HepG2 (cell line): Measurements from ENCODE around the gene OGT. TPM values are rescaled to one million over a fixed set of nuclear protein-coding genes. Genes with fewer than 3 reads are reported as not detected.
A peak's percentile ranks its signal among the peaks of the same experiment; 100 is the strongest.
"Not testable (repeated sequence)": the region's sequence is repeated elsewhere in the genome, so short reads cannot be mapped to it uniquely, and the experiment has no call there.

ENCODE experiments used
- ATAC-seq: fragments of 200-7000 bp; cut with Tn5 transposase; 3 replicates; pipeline ENCODE4 v1.9.1; 2020; ENCODE audit warnings: mild to moderate bottlenecking, moderate library complexity
- BruUV-seq: library from RNA; stranded (reverse); fragments of 400-500 nt; replicated peaks from 2 replicates; lab custom pipeline; 2021; lab: Mats Ljungman, UMichigan
- CTCF ChIA-PET: fragments of 300-600 bp; formaldehyde crosslinking; extraction: SDS; loops from one replicate; lab custom pipeline; 2021; ENCODE audit warnings: low total read pairs, inconsistent platforms, low intra/inter-chr PET ratio; lab: Yijun Ruan, JAX
- POLR2A ChIA-PET: fragments of 350-600 bp; sonication (Branson Sonifier 250); formaldehyde crosslinking; loops from one replicate; lab custom pipeline; 2020; ENCODE audit warnings: antibody characterized with exemption, inconsistent platforms; lab: Yijun Ruan, JAX
- DNase-seq: peaks from one replicate; pipeline ENCODE4 v3.0.0-alpha.2; 2015; ENCODE audit warnings: low spot score
- FAIRE-seq: peaks from 3 replicates; lab custom pipeline; 2011; peaks lifted over from hg19 to GRCh38; lab: Jason Lieb, UNC
- H2AFZ ChIP-seq: one replicate; pipeline ENCODE4 v1.6.1; 2011; ENCODE audit warnings: low read length, inconsistent platforms
- H3K27ac ChIP-seq: fragments of 300-600 bp; 3 replicates; pipeline ENCODE4 v1.8.0; 2011; ENCODE audit warnings: mixed run types, mild to moderate bottlenecking, mixed read lengths, low read length, inconsistent platforms; ENCODE audit not compliant: insufficient read depth; ENCODE audit errors: extremely low read length
- H3K27me3 ChIP-seq, 2 experiments: fragments of 200-600 bp in 1 of 2; 2 replicates in 1 of 2; 3 replicates in 1 of 2; pipeline versions ENCODE4 v1.6.0 to v1.8.0; 2011; ENCODE audit warnings: low read length in 2 of 2, mild to moderate bottlenecking in 2 of 2, moderate library complexity in 2 of 2, inconsistent platforms in 1 of 2; ENCODE audit not compliant: insufficient read depth in 2 of 2, control insufficient read depth in 1 of 2
- H3K36me3 ChIP-seq, 2 experiments: fragments of 200-600 bp in 1 of 2; replicated peaks in 1 of 2; 2 replicates in 1 of 2; 3 replicates in 1 of 2; pipeline versions ENCODE4 v1.5.1 to v1.8.0; 2011; ENCODE audit warnings: low read length in 2 of 2, inconsistent platforms in 1 of 2; ENCODE audit not compliant: insufficient read depth in 2 of 2, control insufficient read depth in 1 of 2
- H3K4me1 ChIP-seq: 2 replicates; pipeline ENCODE4 v1.5.1; 2012; ENCODE audit warnings: low read length, inconsistent platforms; ENCODE audit not compliant: insufficient read depth
- H3K4me2 ChIP-seq: 2 replicates; pipeline ENCODE4 v1.6.0; 2011; ENCODE audit warnings: low read depth, low read length, inconsistent platforms
- H3K4me3 ChIP-seq, 3 experiments: fragments of 200-600 bp in 1 of 3; sonication (generic), shearing (Covaris generic) in 1 of 3; replicated peaks in 1 of 3; 2 replicates each; pipeline ENCODE4 v1.5.1; 2011 to 2016; ENCODE audit warnings: low read length in 3 of 3, inconsistent platforms in 2 of 3, low read depth in 2 of 3, mild to moderate bottlenecking in 2 of 3, control low read depth in 1 of 3, mixed read lengths in 1 of 3; ENCODE audit not compliant: insufficient read depth in 1 of 3
- H3K79me2 ChIP-seq: one replicate; pipeline ENCODE4 v1.6.1; 2011; ENCODE audit warnings: low read length, inconsistent platforms; ENCODE audit not compliant: insufficient read depth
- H3K9ac ChIP-seq: 2 replicates; pipeline ENCODE4 v1.6.0; 2011; ENCODE audit warnings: mild to moderate bottlenecking, low read depth, low read length, inconsistent platforms; ENCODE audit not compliant: insufficient read depth
- H3K9me3 ChIP-seq: 2 replicates; pipeline ENCODE4 v1.5.1; 2012; ENCODE audit warnings: mild to moderate bottlenecking, low read length
- H4K20me1 ChIP-seq: 2 replicates; pipeline ENCODE4 v1.6.0; 2011; ENCODE audit warnings: inconsistent platforms, mild to moderate bottlenecking, low read length, moderate library complexity; ENCODE audit not compliant: insufficient read depth
- FOXK1 ChIP-seq: sonication (generic); formaldehyde crosslinking; IDR thresholded peaks from 2 replicates; pipeline ENCODE4 v1.4.0; 2020; ENCODE audit warnings: low read depth, missing genetic modification reagents, borderline replicate concordance
- HOXA3 ChIP-seq: sonication (generic); formaldehyde crosslinking; IDR thresholded peaks from 2 replicates; pipeline ENCODE4 v1.5.0; 2020; ENCODE audit warnings: missing genetic modification reagents
- HOXA9 ChIP-seq: sonication (generic); formaldehyde crosslinking; IDR thresholded peaks from 2 replicates; pipeline ENCODE4 v1.8.1; 2022; ENCODE audit warnings: missing genetic modification reagents, mild to moderate bottlenecking, moderate library complexity, borderline replicate concordance
- KLF6 ChIP-seq: IDR thresholded peaks from 2 replicates; pipeline ENCODE4 v1.8.0; 2016; ENCODE audit warnings: missing biosample characterization, missing genetic modification reagents
- MAFF ChIP-seq: IDR thresholded peaks from 2 replicates; pipeline ENCODE4 v1.6.1; 2011; ENCODE audit warnings: low read depth, low read length, improper control_type of control experiment
- NFYC ChIP-seq: IDR thresholded peaks from 2 replicates; pipeline ENCODE4 v1.6.1; 2016; ENCODE audit warnings: missing genetic modification reagents, missing compliant biosample characterization
- POGZ ChIP-seq: sonication (generic); formaldehyde crosslinking; IDR thresholded peaks from 2 replicates; pipeline ENCODE4 v1.4.0; 2020; ENCODE audit warnings: mild to moderate bottlenecking, missing genetic modification reagents
- POLR2AphosphoS5 ChIP-seq: IDR thresholded peaks from 2 replicates; pipeline ENCODE4 v1.6.1; 2012; ENCODE audit warnings: low read depth, low read length
- RAD21 ChIP-seq: fragments of 450-650 bp; formaldehyde crosslinking; IDR thresholded peaks from 2 replicates; pipeline ENCODE4 v1.5.0; 2020; ENCODE audit warnings: mild to moderate bottlenecking
- SP2 ChIP-seq: sonication (generic); formaldehyde crosslinking; IDR thresholded peaks from 2 replicates; pipeline ENCODE4 v1.5.1; 2020; ENCODE audit warnings: mild to moderate bottlenecking, missing genetic modification reagents
- ZNF17 ChIP-seq: sonication (generic); formaldehyde crosslinking; IDR thresholded peaks from 2 replicates; pipeline ENCODE4 v1.5.0; 2020; ENCODE audit warnings: mild to moderate bottlenecking, missing genetic modification reagents
- ZNF282 ChIP-seq: fragments of 450-650 bp; IDR thresholded peaks from 2 replicates; pipeline ENCODE4 v1.6.1; 2018; ENCODE audit not compliant: partially characterized antibody
- ZNF333 ChIP-seq: sonication (generic); formaldehyde crosslinking; IDR thresholded peaks from 2 replicates; pipeline ENCODE4 v1.4.0; 2020; ENCODE audit warnings: mild to moderate bottlenecking, missing genetic modification reagents, borderline replicate concordance
- ZNF567 ChIP-seq: sonication (generic); formaldehyde crosslinking; IDR thresholded peaks from 2 replicates; pipeline ENCODE4 v1.8.1; 2023; ENCODE audit warnings: mild to moderate bottlenecking, missing genetic modification reagents, borderline replicate concordance
- WGBS: methylation state at CpG from one replicate; pipeline ENCODE4 v1.1.6; 2017; ENCODE audit warnings: low lambda C conversion rate; 5-methylcytosine and 5-hydroxymethylcytosine counted together
- in situ Hi-C: cut with HindIII; loops from 2 replicates; pipeline ENCODE4 v1.10.0; 2017; ENCODE audit warnings: low pct_unique_long_range_greater_than_20kb; ENCODE audit not compliant: extremely low pct_ligation_motif_present
- intact Hi-C: fragments of 100-400 bp; cut with micrococcal nuclease; formaldehyde crosslinking; loops from one replicate; pipeline ENCODE4 v1.10.0; 2022; ENCODE audit not compliant: unreplicated experiment
- polyA plus RNA-seq, 8 experiments: library from polyadenylated mRNA; depleted of rRNA in 3 of 8; stranded (reverse) in 7 of 8; unstranded in 1 of 8; fragments of >200 nt; fragmentation: Illumina TruSeq in 4 of 8; extraction: Trizol in 4 of 8; gene quantifications; 2 replicates each; pipeline versions ENCODE4 v1.2.1 to v1.2.3, GENCODE V29; 2011 to 2016; ENCODE audit warnings: low read depth in 4 of 8, missing spikeins in 1 of 8, mixed read lengths in 1 of 8; ENCODE audit not compliant: insufficient read depth in 1 of 8
- total RNA-seq, 5 experiments: library from RNA; depleted of rRNA; stranded (reverse); fragments of >200 nt; fragmentation: Illumina TruSeq; extraction: Trizol; gene quantifications; 2 replicates each; pipeline ENCODE4 v1.2.3, GENCODE V29; 2016; ENCODE audit warnings: low read depth in 1 of 5
- TF ChIP-seq, protein P1 (sequence below): sonication (generic); formaldehyde crosslinking; IDR thresholded peaks from 2 replicates; pipeline ENCODE4 v1.4.0; 2020; ENCODE audit warnings: missing genetic modification reagents, borderline replicate concordance
- TF ChIP-seq, protein P2 (sequence below): sonication (generic); formaldehyde crosslinking; IDR thresholded peaks from 2 replicates; pipeline ENCODE4 v1.9.0; 2021; ENCODE audit warnings: missing genetic modification reagents, borderline replicate concordance
- TF ChIP-seq, protein P3 (sequence below): sonication (generic); formaldehyde crosslinking; IDR thresholded peaks from 2 replicates; pipeline ENCODE4 v1.8.1; 2023; ENCODE audit warnings: mild to moderate bottlenecking, missing genetic modification reagents, borderline replicate concordance

The OGT gene
- total and polyA plus RNA-seq, 2 of the 13 experiments (the other 11 are each of a cell fraction or from before 2014, with no cell fraction given), result 71.7 to 463 TPM

DNA sequence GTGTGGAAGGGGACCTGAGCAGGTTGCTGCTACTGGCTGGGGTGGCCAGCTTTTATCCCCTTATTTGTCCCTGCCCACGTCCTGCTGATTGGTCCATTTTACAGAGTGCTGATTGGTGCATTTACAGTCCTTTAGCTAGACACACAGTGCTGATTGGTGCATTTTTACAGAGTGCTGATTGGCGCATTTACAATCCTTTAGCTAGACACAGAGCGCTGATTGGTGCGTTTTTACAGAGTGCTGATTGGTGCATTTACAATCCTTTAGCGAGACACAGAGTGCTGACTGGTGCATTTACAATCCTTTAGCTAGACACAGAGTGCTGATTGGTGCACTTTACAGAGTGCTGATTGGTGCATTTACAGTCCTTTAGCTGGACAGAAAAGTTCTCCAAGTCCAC lies 30.8 kb upstream of the OGT start:
- H3K79me2 ChIP-seq, H4K20me1 ChIP-seq, H3K4me1 ChIP-seq, H3K4me2 ChIP-seq, ATAC-seq, FAIRE-seq, H3K36me3 ChIP-seq, H3K27me3 ChIP-seq, BruUV-seq, CTCF ChIA-PET, H3K9ac ChIP-seq, DNase-seq, H3K9me3 ChIP-seq, H3K4me3 ChIP-seq, H3K27ac ChIP-seq, in situ Hi-C loops, intact Hi-C loops, H2AFZ ChIP-seq, POLR2A ChIA-PET: not testable (repeated sequence)
- TF ChIP-seq NFYC (CRISPR knock-in tag), result peak; percentile 11; the same call in 1 of the 2 replicates
- TF ChIP-seq MAFF, result peak; percentile 11; the same call in 1 of the 2 replicates
- 87% methylated on average over 5 of the region's 5 CpGs for WGBS

GRCh38 chrX:71504346-71504745 lies 28.6 kb upstream of the OGT start:
- in situ Hi-C loops, result no loop called here
- DNase-seq, result no peak
- ChIA-PET CTCF (no interaction called here), POLR2A (no interaction called here)
- no peak overlapping the region for H3K27ac ChIP-seq
- no CpG with 5 or more reads among the region's 1 CpG for WGBS
- no peak for FAIRE-seq
- no peak overlapping the region for H3K4me2 ChIP-seq
- ATAC-seq, result no peak
- no peak overlapping the region for H3K4me3 ChIP-seq
- no peaks in the 10 kb centered on the region for H3K4me1 ChIP-seq
- no peak overlapping the region for H3K9ac ChIP-seq
- H4K20me1 ChIP-seq, result no peaks in the 10 kb centered on the region
- no peaks in the 10 kb centered on the region for H3K9me3 ChIP-seq
- intact Hi-C loops, result no loop called here
- no peaks in the 10 kb centered on the region for H3K79me2 ChIP-seq
- no peaks in the 10 kb centered on the region for H3K27me3 ChIP-seq
- H3K36me3 ChIP-seq, result no peaks in the 10 kb centered on the region
- BruUV-seq, result no TSS peak
- H2AFZ ChIP-seq, result no peak overlapping the region
- TF ChIP-seq KLF6 (CRISPR knock-in tag) (no peak), HOXA9 (CRISPR knock-in tag) (no peak), ZNF282 (no peak), FOXK1 (CRISPR knock-in tag) (no peak), POGZ (CRISPR knock-in tag) (no peak), ZNF567 (CRISPR knock-in tag) (no peak), RAD21 (no peak), HOXA3 (CRISPR knock-in tag) (no peak), ZNF17 (CRISPR knock-in tag) (no peak), SP2 (CRISPR knock-in tag) (no peak), ZNF333 (CRISPR knock-in tag) (no peak), POLR2AphosphoS5 (no peak)
- TF ChIP-seq, protein P1, sequence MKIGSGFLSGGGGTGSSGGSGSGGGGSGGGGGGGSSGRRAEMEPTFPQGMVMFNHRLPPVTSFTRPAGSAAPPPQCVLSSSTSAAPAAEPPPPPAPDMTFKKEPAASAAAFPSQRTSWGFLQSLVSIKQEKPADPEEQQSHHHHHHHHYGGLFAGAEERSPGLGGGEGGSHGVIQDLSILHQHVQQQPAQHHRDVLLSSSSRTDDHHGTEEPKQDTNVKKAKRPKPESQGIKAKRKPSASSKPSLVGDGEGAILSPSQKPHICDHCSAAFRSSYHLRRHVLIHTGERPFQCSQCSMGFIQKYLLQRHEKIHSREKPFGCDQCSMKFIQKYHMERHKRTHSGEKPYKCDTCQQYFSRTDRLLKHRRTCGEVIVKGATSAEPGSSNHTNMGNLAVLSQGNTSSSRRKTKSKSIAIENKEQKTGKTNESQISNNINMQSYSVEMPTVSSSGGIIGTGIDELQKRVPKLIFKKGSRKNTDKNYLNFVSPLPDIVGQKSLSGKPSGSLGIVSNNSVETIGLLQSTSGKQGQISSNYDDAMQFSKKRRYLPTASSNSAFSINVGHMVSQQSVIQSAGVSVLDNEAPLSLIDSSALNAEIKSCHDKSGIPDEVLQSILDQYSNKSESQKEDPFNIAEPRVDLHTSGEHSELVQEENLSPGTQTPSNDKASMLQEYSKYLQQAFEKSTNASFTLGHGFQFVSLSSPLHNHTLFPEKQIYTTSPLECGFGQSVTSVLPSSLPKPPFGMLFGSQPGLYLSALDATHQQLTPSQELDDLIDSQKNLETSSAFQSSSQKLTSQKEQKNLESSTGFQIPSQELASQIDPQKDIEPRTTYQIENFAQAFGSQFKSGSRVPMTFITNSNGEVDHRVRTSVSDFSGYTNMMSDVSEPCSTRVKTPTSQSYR (CRISPR knock-in tag), result no peak
- TF ChIP-seq, protein P2, sequence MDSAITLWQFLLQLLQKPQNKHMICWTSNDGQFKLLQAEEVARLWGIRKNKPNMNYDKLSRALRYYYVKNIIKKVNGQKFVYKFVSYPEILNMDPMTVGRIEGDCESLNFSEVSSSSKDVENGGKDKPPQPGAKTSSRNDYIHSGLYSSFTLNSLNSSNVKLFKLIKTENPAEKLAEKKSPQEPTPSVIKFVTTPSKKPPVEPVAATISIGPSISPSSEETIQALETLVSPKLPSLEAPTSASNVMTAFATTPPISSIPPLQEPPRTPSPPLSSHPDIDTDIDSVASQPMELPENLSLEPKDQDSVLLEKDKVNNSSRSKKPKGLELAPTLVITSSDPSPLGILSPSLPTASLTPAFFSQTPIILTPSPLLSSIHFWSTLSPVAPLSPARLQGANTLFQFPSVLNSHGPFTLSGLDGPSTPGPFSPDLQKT (CRISPR knock-in tag), result no peak
- TF ChIP-seq, protein P3, sequence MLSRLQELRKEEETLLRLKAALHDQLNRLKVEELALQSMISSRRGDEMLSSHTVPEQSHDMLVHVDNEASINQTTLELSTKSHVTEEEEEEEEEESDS (CRISPR knock-in tag), result no peak
